Urothelium cell line (cell line): Measurements from ENCODE around the gene C17orf113.
A peak's percentile ranks its signal among the peaks of the same experiment; 100 is the strongest.
"Not testable (repeated sequence)": the region's sequence is repeated elsewhere in the genome, so short reads cannot be mapped to it uniquely, and the experiment has no call there.

Source experiments
- DNase-seq: peaks from one replicate; pipeline ENCODE4 v3.0.0; 2011; ENCODE audit warnings: low spot score, mixed read lengths
- FAIRE-seq: peaks from 2 replicates; lab custom pipeline; 2011; peaks lifted over from hg19 to GRCh38; lab: Jason Lieb, UNC

Gene C17orf113

DNA sequence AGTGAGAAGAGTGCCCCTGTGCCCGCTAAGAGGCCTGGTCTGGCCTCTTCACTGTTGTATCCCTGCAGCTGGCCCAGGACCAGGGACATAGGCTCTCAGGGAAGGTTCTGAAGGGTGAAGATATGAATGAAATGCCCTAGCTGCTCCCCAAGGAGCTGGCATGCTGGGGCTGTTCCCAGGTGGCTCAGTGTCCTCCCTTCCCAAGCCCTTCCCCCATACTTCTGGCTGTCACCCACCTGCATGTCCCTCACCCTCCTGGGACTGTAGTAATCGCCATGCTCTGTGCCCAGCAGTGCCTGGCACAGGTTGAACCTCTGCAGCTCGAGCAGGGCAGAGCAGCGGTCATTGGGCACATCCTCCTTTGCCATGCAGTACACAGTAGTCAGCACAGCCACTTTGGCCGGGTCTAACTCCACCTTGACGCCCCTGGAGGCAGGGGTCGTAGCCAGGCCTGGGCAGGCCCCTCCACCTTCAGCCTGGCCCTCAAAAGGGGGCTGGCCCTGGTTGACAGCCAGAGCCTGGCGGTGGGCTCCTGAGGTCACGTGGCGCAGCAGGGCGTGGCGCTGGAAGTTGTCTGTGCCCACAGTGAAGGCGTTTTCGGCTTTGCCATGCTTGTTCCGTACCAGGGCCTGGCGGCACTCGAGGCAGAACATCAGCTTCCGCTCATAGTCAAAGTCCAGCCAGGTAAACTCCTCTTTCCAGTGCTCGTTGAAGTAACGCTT is 7.6 kb downstream of the C17orf113 start:
- no peak for FAIRE-seq
- DNase-seq, result no peak

DNA sequence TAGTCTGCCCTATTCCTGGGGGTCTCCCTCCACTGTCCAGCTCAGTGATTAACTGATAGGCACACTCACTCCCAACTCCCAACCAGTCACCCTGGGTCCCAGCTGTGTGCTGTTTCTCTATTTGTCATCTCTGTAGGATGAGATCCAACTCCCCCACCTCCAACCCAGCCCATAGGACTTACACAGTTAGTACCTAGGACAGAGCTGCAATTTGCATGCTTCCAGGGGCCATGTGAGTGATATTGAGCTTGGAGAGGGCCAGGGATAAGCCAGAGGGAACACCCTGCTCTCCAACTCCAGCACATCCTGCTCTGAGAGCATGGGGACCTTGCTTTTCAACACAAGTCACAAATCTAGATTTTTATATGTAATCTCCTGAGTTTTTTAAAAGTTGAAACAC is 8.8 kb downstream of the C17orf113 start:
- no peak for FAIRE-seq

DNA sequence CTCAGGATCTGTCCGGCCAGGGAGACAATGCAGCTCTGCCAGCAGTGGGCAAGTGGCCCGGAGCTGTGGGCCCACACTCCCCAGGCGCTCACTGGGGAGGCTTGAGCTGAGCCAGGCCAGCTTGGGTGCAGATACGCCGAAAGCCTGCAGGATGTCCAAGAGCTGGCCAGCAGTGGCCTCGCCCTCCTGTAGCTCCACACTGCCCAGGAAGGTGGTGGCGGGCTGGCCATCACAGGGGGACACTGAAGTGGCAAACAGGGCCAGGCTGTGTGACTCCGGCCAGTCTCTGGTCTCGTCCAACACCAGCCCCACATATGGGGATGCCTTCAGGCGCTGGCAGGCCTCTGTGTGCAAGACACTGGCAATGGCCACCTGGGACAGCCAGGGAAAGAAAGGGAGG is 9.6 kb downstream of the C17orf113 start:
- no peak for DNase-seq
- no peak for FAIRE-seq

More for the DNA sequence above, 8.8 kb downstream of the C17orf113 start:
- no peak for DNase-seq

DNA sequence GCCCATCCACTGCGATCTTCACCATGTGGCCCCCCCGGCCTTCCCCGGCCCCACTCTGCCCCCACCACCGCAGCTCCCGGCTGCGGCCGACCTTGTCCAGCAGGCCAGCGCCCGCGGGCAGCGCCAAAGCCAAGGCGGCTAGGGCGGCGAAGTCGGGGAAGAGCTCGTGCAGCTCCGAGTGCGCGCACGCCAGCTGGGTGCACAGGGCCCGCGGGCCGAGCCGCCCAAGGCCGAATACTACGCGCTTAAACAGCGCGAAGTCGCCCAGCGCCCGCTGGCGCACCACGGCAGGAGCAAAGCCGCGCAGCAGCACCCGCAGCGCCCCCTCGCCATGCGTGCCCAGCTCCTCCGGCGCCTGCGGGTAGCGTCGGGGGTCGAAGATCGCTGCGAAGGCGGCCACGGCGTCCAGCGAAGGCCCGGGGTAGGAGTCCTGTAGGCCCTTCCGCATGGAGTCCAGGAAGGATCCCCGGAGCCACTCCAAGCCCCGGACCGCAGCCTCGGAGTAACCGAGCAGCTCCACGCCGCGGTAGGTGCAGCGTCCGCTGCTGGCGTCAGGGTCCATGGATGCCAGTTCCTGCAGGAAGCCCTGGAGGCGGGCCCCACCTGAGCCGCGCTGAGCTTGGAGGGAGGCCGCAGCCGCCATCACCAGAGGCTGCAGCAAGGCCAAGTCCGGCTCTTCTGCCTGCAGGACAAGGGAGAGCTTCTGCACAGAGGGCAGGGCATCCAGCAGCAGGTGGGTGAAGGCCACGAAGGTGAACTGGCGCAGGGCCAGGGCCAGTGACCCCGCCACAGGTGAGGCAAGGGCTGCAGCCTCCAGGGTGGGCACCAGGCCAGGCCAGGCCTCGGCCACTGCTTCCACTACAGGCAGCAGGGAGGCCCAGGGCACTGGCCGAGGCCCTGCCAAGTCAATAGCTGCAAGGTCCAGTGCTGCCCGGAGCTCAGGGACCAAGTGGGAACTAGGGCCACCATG is 10.3 kb downstream of the C17orf113 start:
- DNase-seq (no peak), FAIRE-seq (no peak)

DNA sequence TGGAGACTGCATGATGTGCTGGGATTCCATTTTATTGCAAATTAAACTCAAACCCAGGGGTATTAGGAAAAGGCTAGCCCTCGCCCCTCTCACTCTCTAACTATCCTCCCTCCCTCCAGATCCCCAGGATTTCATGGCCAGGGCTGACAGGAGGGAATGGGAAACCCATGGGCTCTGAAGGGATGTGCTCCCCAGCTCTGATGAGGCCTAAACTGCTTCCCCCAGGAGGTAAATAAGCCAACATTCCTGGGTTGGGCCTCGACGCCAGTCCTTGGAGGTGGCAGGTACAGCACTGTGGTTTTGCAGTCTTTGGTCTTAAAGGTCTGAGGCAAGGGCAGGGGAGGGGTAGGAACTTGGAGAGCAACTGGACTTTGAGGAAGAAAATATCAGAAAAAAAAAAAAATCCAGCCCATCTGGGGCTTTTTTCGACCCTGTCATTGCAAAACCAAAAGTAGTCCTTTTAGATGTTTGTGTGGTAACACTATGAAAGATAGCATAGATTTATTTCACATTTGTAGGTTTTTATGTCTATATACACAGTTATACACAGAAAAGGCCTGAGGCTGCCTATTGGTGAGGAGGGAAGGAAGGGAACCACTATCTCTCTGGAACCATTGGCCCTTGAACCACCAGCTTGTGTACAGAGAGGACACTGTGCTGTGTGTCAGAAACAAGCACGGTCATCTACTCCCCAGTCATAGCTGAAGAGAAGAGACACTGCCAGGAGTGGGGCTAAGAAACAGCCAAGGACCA is 12.0 kb downstream of the C17orf113 start:
- no peak for DNase-seq
- FAIRE-seq, result peak; percentile 53

DNA sequence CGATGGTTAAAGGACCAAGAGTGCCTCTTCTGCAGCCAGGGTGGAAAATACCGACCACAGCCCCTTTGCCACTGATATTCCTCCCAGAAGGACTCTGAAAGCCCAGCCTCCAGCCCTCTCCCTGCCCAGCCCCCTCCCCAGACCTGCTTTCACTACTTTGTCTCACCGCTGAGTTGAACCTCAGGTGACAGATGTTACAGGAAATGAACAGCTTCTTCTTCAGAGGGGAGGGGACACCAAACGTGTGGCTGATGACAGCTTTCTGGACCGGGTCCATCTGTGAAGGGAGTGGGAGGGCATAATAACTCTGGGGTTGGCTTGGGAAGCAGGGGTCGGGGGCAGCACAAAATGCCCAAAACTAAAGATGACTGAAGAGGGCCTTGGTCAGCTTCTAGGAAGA is 16.3 kb downstream of the C17orf113 start:
- FAIRE-seq, result no peak

DNA sequence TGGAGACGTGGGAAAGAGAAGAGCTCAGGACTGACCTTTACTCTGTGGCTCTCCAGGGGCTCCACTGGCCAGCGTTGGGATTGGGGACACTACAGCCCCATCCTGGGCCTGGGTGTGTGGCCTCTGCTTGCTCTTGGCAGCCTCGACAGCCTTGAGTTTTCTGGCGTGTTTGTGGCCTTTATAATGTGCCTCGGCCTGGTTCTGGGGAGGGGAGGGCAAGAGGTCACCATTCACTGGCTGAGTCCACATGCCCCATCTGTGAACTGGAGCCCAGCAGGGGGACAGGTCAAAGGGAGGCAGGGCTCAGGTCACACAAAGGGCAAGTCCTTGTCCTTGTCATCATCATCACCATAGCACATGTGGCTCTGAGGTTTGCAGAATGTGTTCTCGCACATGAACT is 18.8 kb downstream of the C17orf113 start:
- no peak for DNase-seq
- FAIRE-seq, result no peak

More for the DNA sequence above, 16.3 kb downstream of the C17orf113 start:
- no peak for DNase-seq

DNA sequence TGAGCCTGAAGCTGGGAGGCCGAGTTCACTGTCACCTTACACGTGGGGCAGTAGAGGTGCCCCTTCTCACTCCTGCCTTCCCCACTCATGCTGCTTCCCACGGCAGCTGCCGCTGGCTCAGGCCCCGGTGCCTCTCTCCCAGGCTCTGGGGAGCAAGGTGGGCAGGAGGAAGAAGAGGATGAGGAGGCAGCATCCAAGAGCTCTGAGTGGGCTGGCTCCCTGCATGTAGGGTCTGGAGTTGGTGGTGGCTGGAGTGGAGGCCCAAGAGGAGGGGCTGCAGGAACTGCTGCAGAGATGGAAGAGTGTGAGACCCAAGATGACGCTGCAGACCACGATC is 21.6 kb downstream of the C17orf113 start:
- FAIRE-seq, result no peak
- DNase-seq, result no peak

DNA sequence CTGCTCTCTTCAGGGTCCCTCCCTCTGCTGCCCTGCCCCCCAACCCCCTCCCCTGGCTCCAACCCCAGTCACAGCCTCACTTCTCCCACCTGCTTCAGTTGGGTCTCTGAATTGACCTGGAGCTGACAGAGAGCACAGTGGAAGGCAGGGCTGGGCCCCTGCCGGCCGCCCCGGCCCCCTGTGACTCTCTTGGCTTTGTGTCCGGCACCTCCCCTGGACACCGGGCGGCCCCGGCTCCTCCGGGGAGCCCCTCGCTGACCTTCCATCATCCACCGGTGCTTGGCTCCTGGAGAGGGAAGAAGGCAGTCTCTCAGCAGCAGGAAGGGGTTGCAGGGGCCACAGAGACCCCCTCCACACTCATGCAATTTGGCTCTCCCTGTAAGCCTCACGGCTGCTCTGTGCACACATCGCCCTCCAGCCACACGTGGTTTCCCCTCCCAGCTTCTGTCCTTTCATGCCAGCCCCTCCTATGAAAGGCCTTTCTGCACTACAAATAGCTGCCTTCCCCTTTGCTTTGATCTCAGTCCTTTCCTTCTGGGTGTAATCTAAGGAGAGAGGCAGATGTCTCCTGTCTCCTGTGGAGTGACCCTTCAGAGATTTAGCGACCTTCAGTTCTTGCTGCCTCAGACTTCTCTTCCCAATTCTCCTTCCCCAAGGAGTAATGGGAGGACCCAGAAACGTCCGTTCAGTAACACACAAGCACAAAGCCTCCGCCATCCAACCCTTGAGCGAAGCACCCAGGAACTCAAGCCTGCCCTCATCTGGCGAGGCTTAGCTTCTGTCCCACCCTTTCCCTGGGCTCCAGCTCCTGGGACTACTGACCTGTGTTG is 22.2 kb downstream of the C17orf113 start:
- DNase-seq, result no peak
- no peak for FAIRE-seq

DNA sequence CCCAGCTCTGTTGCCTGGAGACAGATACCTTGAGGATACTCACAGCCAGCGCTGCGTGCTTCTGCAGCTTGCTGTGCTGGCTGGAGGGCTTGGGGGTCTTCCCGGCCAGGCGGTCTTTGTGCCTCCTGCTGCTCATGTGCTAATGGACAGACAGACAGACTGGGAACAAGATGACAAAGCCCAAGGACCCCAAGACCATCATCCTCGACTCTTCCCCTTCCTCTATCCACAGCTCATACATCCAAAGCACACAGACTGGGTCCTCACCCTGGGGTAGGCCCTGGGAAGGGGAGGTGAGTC is 22.9 kb downstream of the C17orf113 start:
- DNase-seq (no peak), FAIRE-seq (no peak)

DNA sequence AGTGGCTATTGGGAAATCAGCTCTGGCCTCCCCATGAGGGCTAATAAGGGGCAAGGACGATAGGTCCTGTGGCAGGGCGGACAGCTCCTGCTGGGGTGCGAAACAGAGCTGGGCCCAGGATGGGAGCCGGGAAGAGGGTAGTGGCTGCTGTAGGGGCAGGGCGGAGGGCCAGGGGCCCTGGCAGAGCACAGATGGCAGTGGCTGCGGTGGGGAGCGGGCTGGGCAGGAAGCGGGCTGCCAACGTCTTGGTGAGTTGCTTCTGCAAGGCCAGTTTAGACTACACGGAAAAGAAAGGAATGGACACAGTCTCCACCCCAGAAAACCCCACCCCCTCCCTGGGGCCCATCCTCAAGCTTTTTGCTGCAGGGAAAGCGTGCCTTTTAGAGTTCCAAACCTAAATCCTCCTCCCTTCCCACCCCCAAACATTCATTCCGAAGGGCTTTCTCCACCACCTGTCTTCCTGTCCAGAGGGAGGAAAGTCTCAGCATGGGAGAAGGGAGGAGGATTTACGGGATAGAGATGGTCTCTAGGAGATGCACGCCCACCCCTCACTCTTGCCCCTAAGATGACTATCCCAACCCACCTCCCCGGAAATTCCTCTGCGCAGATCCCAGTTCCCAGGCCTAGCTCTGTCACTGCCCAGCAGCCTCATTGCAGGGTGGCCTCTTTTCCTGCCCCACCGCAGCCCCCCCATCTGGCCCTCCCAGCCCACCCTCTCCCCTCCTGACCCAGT is 23.4 kb downstream of the C17orf113 start:
- FAIRE-seq (no peak), DNase-seq (no peak)

DNA sequence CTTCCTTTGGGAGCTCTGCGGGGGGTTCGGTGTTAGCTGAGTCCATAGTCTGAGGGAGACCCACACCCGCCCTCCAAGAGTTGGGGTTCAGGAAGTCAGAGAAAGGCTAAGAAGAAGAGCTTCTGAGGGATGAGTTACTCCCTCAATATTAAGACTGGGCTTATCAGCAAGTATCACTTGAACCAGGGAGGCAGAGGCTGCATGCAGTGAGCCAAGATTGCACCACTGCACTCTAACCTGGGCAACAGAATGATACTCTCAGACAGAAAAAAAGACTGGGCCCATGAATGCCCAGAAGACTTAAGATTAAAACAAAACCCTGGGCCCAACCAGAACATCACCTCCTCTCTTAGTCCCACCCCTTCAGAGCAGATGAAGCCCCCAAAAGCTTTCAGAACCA is 24.5 kb downstream of the C17orf113 start:
- DNase-seq (no peak), FAIRE-seq (no peak)

DNA sequence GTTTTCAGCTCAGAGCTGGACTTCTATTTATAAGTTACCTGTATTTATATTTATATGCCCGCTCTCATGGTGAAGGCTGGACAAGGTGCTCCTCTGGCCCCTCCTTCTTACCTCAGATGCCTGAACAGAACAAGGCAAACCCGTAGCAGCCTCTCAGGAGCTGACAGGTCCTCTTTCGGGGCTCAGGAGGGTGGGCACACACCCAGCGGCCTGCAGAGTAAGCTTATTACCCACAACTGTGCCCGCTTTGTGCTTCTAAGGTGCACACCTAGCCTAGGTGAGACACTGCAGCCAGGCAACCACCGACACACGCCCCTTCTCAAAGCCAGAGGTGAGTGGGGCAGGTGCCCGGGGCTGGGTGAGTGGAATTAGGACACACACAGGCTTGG is 25.2 kb downstream of the C17orf113 start:
- DNase-seq (no peak), FAIRE-seq (no peak)

DNA sequence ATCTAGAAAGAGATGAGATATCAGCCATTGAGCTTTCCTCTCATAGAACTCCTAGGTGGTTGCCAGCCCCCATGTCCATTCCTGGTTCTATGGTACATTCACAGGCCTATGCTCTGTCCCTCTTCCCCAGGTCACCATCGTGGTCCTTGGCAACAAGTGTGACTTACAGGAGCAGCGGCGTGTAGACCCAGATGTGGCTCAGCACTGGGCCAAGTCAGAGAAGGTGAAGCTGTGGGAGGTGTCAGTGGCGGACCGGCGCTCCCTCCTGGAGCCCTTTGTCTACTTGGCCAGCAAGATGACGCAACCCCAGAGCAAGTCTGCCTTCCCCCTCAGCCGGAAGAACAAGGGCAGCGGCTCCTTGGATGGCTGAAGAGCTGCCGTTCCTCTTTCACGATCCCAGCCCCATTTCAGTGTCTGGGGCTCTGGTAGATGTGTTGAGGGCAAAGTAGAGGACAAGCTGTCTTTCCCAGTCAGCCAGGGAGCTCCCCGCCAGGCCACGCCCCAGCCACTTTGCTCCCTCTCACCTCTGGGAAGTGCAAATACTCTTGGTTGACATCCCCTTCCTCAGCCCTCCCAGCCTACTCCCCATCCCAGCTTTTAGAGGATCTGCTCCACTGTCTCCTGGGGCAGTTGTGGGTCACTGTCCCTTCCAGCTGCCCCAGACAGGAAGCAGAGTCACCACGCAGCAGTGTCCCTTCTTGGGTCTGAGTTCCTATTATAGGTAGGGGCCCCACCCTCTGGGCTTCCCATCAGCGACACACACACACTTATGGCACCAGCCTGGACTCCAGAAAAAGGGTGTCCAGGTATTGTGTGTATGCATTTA is 26.7 kb downstream of the C17orf113 start:
- FAIRE-seq (no peak), DNase-seq (no peak)

DNA sequence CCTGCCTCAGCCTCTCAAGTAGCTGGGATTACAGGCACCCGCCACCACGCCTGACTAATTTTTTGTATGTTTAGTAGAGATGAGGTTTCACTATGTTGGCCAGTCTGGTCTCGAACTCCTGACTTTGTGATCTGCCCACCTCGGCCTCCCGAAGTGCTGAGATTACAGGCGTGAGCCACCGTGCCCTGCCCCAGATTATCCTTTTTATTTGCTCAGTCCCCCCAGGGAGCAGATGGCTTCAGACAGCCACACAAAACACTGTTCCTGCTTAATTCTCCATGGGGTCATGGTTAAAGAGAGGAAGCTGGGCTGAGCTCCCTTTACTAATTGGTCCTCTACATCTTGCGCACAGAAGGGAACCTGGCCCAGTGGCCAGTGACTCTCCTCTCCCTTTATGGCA is 29.6 kb downstream of the C17orf113 start:
- not testable (repeated sequence) for FAIRE-seq, DNase-seq

DNA sequence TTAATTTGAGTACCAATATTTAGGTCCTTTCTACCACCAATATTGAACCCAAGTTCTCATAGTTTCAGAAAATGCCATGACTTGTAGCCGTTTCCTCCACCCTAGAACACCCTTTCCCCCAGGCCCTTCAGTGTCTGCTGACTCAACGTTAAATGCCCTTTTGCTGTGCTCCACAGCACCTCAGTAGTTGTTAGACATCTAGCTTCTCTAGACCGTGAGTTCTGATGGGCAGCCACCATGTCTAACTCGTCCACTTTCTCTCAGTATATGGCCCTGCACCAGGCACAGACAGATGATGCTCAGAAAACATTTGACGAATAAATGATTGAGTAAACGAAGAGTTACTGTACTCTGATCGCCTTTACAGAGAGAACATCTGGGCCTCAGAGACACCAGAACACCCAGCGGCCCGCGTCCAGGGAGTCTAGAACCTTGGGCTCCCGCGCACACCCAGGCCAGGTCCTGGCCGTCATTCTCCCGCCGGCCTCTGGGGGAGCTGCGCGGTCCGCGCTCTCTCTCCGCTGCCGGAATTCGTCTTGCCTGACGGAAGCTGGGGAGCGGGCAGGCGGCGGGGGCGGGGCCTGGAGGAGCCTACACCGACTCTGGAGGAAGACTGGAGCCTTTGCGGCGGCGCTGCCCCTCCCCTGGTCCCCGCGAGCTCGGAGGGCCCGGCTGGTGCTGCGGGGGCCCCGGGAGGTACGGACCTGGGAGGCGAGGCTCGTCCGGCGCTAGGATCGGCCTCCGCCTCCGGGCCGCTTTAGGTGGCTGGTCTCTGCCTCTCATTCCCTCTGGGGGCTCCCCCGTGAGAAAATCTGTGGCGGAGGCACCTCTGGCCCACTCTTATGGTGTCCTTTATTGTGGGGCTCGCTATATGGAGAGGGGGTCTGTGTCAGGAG is 30.6 kb downstream of the C17orf113 start, which contains the start of gene NKIRAS2:
Gene NKIRAS2 (plus strand): TSS at position 582 of the 896 bp plus-strand sequence. CDS start 1,488 bp downstream, outside the sequence.
- FAIRE-seq, result no peak
- peak; percentile 97 for DNase-seq

DNA sequence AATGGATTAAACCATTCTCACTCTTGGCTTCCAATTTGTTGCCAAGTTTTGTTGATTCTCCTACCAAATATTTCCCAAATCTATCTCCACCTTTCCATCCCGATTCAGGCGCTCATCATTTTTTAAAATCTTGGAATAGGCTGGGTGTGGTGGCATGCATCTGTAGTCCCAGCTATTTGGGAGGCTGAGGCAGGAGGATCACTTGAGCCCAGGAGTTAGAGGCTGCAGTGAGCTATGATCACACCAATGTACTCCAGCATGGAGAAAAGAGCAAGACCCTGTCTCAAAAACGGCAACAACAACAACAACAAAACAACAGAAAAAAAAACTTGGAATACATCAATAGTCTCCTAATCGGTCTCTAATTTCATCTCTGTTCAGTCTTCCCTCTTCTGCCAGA is 31.4 kb downstream of the C17orf113 start:
- no peak for FAIRE-seq
- DNase-seq, result no peak

DNA sequence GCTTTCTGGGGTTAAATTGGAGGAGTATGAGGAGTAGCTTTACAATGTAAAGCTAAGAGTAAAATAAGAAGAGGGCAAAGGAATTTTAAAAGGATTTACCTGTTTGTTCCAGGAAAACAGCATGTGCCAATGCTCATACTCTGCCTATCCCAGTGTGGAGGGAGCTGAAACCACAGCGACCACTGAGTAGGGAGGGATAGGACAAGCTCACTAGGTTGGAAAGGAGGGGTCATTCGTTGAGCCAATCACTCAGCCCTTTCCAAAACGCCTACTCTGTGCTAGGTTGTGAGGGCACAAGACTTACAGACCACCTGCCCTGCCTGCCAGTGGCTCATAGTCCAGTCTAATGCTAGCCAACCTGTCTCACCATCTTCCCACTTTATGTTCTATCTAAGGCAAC is 32.1 kb downstream of the C17orf113 start:
- FAIRE-seq (no peak), DNase-seq (no peak)
